Prostate gland (tissue), 2 donors: ENCODE measurements around the gene DSCAM. TPM values are rescaled to one million over a fixed set of nuclear protein-coding genes. Genes with fewer than 3 reads are reported as not detected.
"Not testable (repeated sequence)": the region's sequence is repeated elsewhere in the genome, so short reads cannot be mapped to it uniquely, and the experiment has no call there.

Experiments used
- DNase-seq: peaks from one replicate; pipeline ENCODE4 v3.0.0-alpha.2; 2019; ENCODE audit warnings: low spot score
- H3K27ac ChIP-seq, 2 donors: fragments of 200-600 bp; sonication (generic); 2 replicates each; pipeline ENCODE4 v1.5.1; 2017 to 2019
- H3K27me3 ChIP-seq: fragments of 200-600 bp; sonication (generic); replicated peaks from 2 replicates; pipeline ENCODE4 v1.5.1; 2019; ENCODE audit not compliant: insufficient read depth
- H3K36me3 ChIP-seq, 2 donors: fragments of 200-600 bp; sonication (generic); 1 replicate in 1 of 2; 2 replicates in 1 of 2; pipeline versions ENCODE4 v1.5.1 to v1.8.1; 2017 to 2019
- H3K4me1 ChIP-seq: fragments of 200-600 bp; sonication (generic); replicated peaks from 2 replicates; pipeline ENCODE4 v1.5.1; 2019
- H3K4me3 ChIP-seq, 2 donors: fragments of 200-600 bp; sonication (generic); 2 replicates each; pipeline ENCODE4 v1.5.1; 2017 to 2019
- H3K9me3 ChIP-seq: fragments of 200-600 bp; sonication (generic); 2 replicates; pipeline ENCODE4 v1.5.1; 2017
- CTCF ChIP-seq, 4 experiments: fragments of 200-600 bp in 2 of 4; fragments of 450-650 bp in 2 of 4; sonication (generic) in 2 of 4; IDR thresholded peaks; 1 replicate in 3 of 4; 2 replicates in 1 of 4; pipeline ENCODE4 v1.5.1; 2016 to 2019; ENCODE audit warnings: antibody characterized with exemption in 4 of 4, mild to moderate bottlenecking in 2 of 4, moderate library complexity in 2 of 4
- POLR2A ChIP-seq: fragments of 450-650 bp; IDR thresholded peaks from one replicate; pipeline ENCODE4 v1.6.1; 2016; ENCODE audit warnings: antibody characterized with exemption, mild to moderate bottlenecking
- POLR2AphosphoS5 ChIP-seq: sonication (generic); formaldehyde crosslinking; IDR thresholded peaks from one replicate; pipeline ENCODE4 v1.6.1; 2017; ENCODE audit warnings: antibody characterized with exemption
- WGBS: methylation state at CpG from one replicate; pipeline ENCODE4 v1.1.5; 2018; 5-methylcytosine and 5-hydroxymethylcytosine counted together
- intact Hi-C: fragments of 100-400 bp; cut with DNase I; formaldehyde crosslinking; loops from one replicate; pipeline ENCODE4 v1.14.2; 2022
- total RNA-seq, 2 donors: library from RNA; depleted of rRNA; stranded (reverse); fragments of >200 nt; gene quantifications; one replicate each; pipeline ENCODE4 v1.1.0, GENCODE V29; 2016

Gene DSCAM
- total RNA-seq, 2 donors from 2014 or later, result under 0.01 to 1.6 TPM

GRCh38 chr21:40187946-40188654 is 658.9 kb downstream of the DSCAM start:
- TF ChIP-seq POLR2AphosphoS5, result no peak
- TF ChIP-seq POLR2A, result no peak
- TF ChIP-seq CTCF (IDR thresholded peaks at IDR 0.05), result no peak
- Histone ChIP-seq H3K27me3 (no peaks in the 10 kb centered on the region), H3K4me3 (no peak overlapping the region), H3K36me3 (no peaks in the 10 kb centered on the region), H3K4me1 (no peaks in the 10 kb centered on the region), H3K9me3 (no peaks in the 10 kb centered on the region), H3K27ac (no peak overlapping the region)
- intact Hi-C loops, result no loop called here
- DNase-seq, result no peak
- 63% methylated on average over 9 of the region's 9 CpGs for WGBS

- H3K4me1 ChIP-seq, result no peaks in the 10 kb centered on the region
- no peak for TF ChIP-seq POLR2AphosphoS5
- TF ChIP-seq POLR2A, result no peak
- TF ChIP-seq CTCF (IDR thresholded peaks at IDR 0.05), result no peak
- DNase-seq, result no peak
- intact Hi-C loops, result no loop called here
- H3K27ac ChIP-seq, result no peak overlapping the region
- H3K36me3 ChIP-seq, result no peaks in the 10 kb centered on the region
- no peaks in the 10 kb centered on the region for H3K27me3 ChIP-seq
- H3K9me3 ChIP-seq, result no peaks in the 10 kb centered on the region
- WGBS, result 64% methylated on average over 6 of the region's 6 CpGs
- no peak overlapping the region for H3K4me3 ChIP-seq
Observed at GRCh38 chr21:40187244-40187643, 659.7 kb downstream of the DSCAM start.

GRCh38 chr21:40186045-40186444 is 660.9 kb downstream of the DSCAM start:
- intact Hi-C loops, result no loop called here
- DNase-seq, result no peak
- Histone ChIP-seq H3K27ac (no peak overlapping the region), H3K36me3 (no peaks in the 10 kb centered on the region), H3K9me3 (no peaks in the 10 kb centered on the region), H3K4me3 (no peak overlapping the region), H3K4me1 (no peaks in the 10 kb centered on the region), H3K27me3 (no peaks in the 10 kb centered on the region)
- TF ChIP-seq POLR2A (no peak), POLR2AphosphoS5 (no peak), CTCF (IDR thresholded peaks at IDR 0.05) (no peak)
- WGBS, result 4% methylated on average over 6 of the region's 6 CpGs

- Histone ChIP-seq H3K4me1 (no peaks in the 10 kb centered on the region), H3K9me3 (no peaks in the 10 kb centered on the region), H3K27ac (no peak overlapping the region), H3K4me3 (no peak overlapping the region), H3K27me3 (no peaks in the 10 kb centered on the region), H3K36me3 (no peaks in the 10 kb centered on the region)
- no peak for TF ChIP-seq POLR2AphosphoS5
- TF ChIP-seq POLR2A, result no peak
- no peak for TF ChIP-seq CTCF (IDR thresholded peaks at IDR 0.05)
- DNase-seq, result no peak
- intact Hi-C loops, result no loop called here
- 88% methylated on average over 8 of the region's 8 CpGs for WGBS
Observed at GRCh38 chr21:40185208-40185607, 661.8 kb downstream of the DSCAM start.

GRCh38 chr21:40182491-40182890 is 664.5 kb downstream of the DSCAM start:
- H3K27ac ChIP-seq, H3K9me3 ChIP-seq, H3K4me3 ChIP-seq, H3K36me3 ChIP-seq, intact Hi-C loops, H3K27me3 ChIP-seq, DNase-seq, H3K4me1 ChIP-seq: not testable (repeated sequence)
- 87% methylated on average over 15 of the region's 19 CpGs for WGBS
